Measurements from ENCODE around the gene WAPL.

DNA sequence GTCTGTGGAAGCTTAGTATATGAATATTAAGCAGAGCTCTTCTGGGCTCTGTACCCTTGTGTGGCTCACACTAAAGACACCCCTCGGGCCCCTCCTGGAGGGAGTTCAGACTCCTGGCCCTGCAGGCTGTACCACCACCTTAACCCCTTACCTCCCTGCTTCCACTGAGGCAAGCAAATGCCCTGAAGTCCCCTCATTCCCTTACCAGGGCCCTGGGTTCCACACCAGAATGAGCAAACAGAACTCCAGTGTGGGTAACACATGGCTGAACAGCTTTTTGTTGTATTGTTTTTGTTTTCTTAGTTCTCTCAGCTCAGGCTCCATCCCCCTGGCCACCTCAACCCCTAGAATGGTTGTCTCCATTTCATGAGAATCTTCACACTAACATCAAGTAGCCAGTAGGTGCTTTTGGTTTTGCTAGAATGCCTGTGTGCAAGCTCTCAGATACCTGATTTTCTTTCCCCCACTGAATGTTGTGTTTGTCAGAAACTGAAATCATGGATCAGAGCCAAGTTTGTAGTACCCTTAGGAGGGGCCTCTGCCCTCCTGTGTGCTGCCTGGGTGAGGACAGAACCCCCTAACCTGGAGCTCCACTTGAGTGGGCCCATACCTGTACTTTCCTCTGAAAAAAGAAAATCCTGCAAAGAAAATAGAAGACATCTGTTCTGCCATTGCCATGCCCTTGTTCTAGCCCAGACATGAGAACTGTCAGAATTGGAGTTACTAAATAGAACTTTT lies 2.8 kb upstream of the WAPL start:
- TF ChIP-seq POLR2AphosphoS5 (IDR thresholded peaks at IDR 0.05; ENCODE audit: low read depth, low read length) (no peak), TCF12 (IDR thresholded peaks at IDR 0.05; ENCODE audit: low read depth, low read length) (no peak), RAD21 (IDR thresholded peaks at IDR 0.05 in 1 of 2, conservative IDR thresholded peaks at IDR 0.05 in 1 of 2; ENCODE audit: low read depth in 2 of 2, low read length in 2 of 2) (no peak)
- TF ChIP-seq, protein P1, sequence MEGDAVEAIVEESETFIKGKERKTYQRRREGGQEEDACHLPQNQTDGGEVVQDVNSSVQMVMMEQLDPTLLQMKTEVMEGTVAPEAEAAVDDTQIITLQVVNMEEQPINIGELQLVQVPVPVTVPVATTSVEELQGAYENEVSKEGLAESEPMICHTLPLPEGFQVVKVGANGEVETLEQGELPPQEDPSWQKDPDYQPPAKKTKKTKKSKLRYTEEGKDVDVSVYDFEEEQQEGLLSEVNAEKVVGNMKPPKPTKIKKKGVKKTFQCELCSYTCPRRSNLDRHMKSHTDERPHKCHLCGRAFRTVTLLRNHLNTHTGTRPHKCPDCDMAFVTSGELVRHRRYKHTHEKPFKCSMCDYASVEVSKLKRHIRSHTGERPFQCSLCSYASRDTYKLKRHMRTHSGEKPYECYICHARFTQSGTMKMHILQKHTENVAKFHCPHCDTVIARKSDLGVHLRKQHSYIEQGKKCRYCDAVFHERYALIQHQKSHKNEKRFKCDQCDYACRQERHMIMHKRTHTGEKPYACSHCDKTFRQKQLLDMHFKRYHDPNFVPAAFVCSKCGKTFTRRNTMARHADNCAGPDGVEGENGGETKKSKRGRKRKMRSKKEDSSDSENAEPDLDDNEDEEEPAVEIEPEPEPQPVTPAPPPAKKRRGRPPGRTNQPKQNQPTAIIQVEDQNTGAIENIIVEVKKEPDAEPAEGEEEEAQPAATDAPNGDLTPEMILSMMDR (IDR thresholded peaks at IDR 0.05; ENCODE audit: control extremely low read depth in 1 of 3, insufficient read depth in 1 of 3, low read depth in 1 of 3, low read length in 3 of 3) = no peak

Measured in H1 (cell line).